Tibial nerve (tissue), 4 donors: ENCODE results near the gene CEP112.

ENCODE experiments used
- EP300 ChIP-seq, 2 donors: sonication (generic); formaldehyde crosslinking; IDR thresholded peaks; one replicate each; pipeline ENCODE4 v1.6.1; 2017; ENCODE audit warnings: antibody characterized with exemption in 2 of 2, mild to moderate bottlenecking in 1 of 2
- POLR2A ChIP-seq, 2 donors: fragments of 450-650 bp; IDR thresholded peaks; one replicate each; pipeline ENCODE4 v1.6.1; 2017; ENCODE audit warnings: antibody characterized with exemption in 2 of 2, mild to moderate bottlenecking in 2 of 2, moderate library complexity in 2 of 2
- TF ChIP-seq, protein P1 (sequence below), 5 experiments: fragments of 200-600 bp in 3 of 5; fragments of 450-650 bp in 2 of 5; sonication (generic) in 3 of 5; IDR thresholded peaks; one replicate each; pipeline ENCODE4 v1.5.1; 2016 to 2019; ENCODE audit warnings: antibody characterized with exemption in 5 of 5, mild to moderate bottlenecking in 3 of 5, moderate library complexity in 2 of 5

- TF ChIP-seq, protein P1, sequence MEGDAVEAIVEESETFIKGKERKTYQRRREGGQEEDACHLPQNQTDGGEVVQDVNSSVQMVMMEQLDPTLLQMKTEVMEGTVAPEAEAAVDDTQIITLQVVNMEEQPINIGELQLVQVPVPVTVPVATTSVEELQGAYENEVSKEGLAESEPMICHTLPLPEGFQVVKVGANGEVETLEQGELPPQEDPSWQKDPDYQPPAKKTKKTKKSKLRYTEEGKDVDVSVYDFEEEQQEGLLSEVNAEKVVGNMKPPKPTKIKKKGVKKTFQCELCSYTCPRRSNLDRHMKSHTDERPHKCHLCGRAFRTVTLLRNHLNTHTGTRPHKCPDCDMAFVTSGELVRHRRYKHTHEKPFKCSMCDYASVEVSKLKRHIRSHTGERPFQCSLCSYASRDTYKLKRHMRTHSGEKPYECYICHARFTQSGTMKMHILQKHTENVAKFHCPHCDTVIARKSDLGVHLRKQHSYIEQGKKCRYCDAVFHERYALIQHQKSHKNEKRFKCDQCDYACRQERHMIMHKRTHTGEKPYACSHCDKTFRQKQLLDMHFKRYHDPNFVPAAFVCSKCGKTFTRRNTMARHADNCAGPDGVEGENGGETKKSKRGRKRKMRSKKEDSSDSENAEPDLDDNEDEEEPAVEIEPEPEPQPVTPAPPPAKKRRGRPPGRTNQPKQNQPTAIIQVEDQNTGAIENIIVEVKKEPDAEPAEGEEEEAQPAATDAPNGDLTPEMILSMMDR (IDR thresholded peaks at IDR 0.05) = no peak
- no peak for TF ChIP-seq POLR2A (IDR thresholded peaks at IDR 0.05)
- no peak for TF ChIP-seq EP300 (IDR thresholded peaks at IDR 0.05)
These were observed 45.5 kb downstream of the CEP112 start for GRCh38 chr17:66146394-66146793.
